Activated CD4-positive, alpha-beta T cell treated with anti-CD3 and anti-CD28 coated beads for 36 hours (primary cell): ENCODE measurements around the gene TXNRD3. TPM values are rescaled to one million over a fixed set of nuclear protein-coding genes. Genes with fewer than 3 reads are reported as not detected.

ENCODE experiments used
- ATAC-seq: fragments of 200-7000 bp; cut with Tn5 transposase; one replicate; pipeline ENCODE4 v1.10.0; 2021; ENCODE audit warnings: mild to moderate bottlenecking, moderate library complexity
- CTCF ChIA-PET: fragments of 350-600 bp; sonication (Branson Sonifier 250); formaldehyde crosslinking; loops from one replicate; lab custom pipeline; 2021; ENCODE audit warnings: antibody characterized with exemption; lab: Charles Lee
- POLR2A ChIA-PET: fragments of 350-600 bp; sonication (Branson Sonifier 250); formaldehyde crosslinking; loops from one replicate; lab custom pipeline; 2021; ENCODE audit warnings: antibody characterized with exemption, inconsistent platforms; lab: Charles Lee
- DNase-seq: peaks from one replicate; pipeline ENCODE4 v3.0.0-alpha.2; 2020
- H3K27ac Mint-ChIP-seq: one replicate; pipeline ENCODE4 v1.8.0; 2021; ENCODE audit warnings: mixed read lengths
- H3K27me3 Mint-ChIP-seq: one replicate; pipeline ENCODE4 v1.8.0; 2021; ENCODE audit warnings: mixed read lengths
- H3K36me3 Mint-ChIP-seq: one replicate; pipeline ENCODE4 v1.8.0; 2021; ENCODE audit warnings: low read depth, mixed read lengths
- H3K4me1 Mint-ChIP-seq: one replicate; pipeline ENCODE4 v1.8.0; 2021; ENCODE audit warnings: mixed read lengths
- H3K4me3 Mint-ChIP-seq: one replicate; pipeline ENCODE4 v1.8.0; 2021; ENCODE audit warnings: mild to moderate bottlenecking, moderate library complexity, mixed read lengths
- H3K9me3 Mint-ChIP-seq: one replicate; pipeline ENCODE4 v1.8.0; 2021; ENCODE audit warnings: low read depth, mixed read lengths
- intact Hi-C, 2 experiments: fragments of 100-400 bp; cut with DNase I in 1 of 2; cut with micrococcal nuclease in 1 of 2; formaldehyde crosslinking; loops; one replicate each; pipeline versions ENCODE4 v1.14.2 to v1.15.1; 2022 to 2024; cut with DNase I, micrococcal nuclease
- total RNA-seq, 2 experiments: library from RNA; stranded (reverse); gene quantifications; one replicate each; pipeline ENCODE4 v1.2.3, GENCODE V29; 2021

Gene TXNRD3
- total RNA-seq, 2 experiments from 2014 or later: 2.5 to 3.5 TPM

- Mint-ChIP-seq H3K27me3 (no peaks in the 10 kb centered on the region), H3K4me1 (peaks cover 4% of the 10 kb centered on the region), H3K36me3 (no peaks in the 10 kb centered on the region), H3K4me3 (no peak overlapping the region), H3K27ac (no peak overlapping the region), H3K9me3 (no peaks in the 10 kb centered on the region)
- DNase-seq (no peak), ATAC-seq (no peak)
- ChIA-PET CTCF (interaction anchor here (0.8 kb wide), 1 partner anchor 862 kb away, joined by 6 read pairs; no protein-coding TSS in a partner anchor), POLR2A (no interaction called here)
- intact Hi-C loops: no loop called here
These were observed 28.1 kb upstream of the TXNRD3 start for GRCh38 chr3:126683069-126683468.

DNA sequence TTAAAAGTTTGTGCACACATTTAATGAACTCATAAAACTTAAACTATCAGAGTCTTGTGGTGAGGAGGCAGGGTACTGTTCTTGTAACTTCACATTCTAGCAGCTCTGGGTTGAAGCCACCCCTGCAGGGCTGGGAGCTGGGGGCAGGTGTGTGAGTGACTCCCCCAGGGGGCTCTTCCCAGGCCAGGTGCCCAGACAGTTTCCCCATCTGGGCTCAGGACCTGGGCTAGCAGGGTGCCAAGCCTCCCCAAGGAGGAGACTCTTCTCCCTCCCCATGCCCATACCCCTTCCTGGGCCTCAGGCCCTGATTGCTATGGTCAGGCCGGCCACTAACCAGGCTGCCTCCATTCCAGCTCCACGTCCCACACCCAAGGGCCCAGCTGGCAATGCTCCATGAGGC, 27.1 kb upstream of the TXNRD3 start:
- ChIA-PET CTCF (interaction anchor here (1.4 kb wide), 1 partner anchor 773 kb away, joined by 3 read pairs; no protein-coding TSS in a partner anchor), POLR2A (interaction anchor here (0.6 kb wide), 1 partner anchor 205 kb away, joined by 3 read pairs; no protein-coding TSS in a partner anchor)
- Mint-ChIP-seq H3K36me3 (no peaks in the 10 kb centered on the region), H3K9me3 (no peaks in the 10 kb centered on the region), H3K27ac (no peak overlapping the region), H3K27me3 (no peaks in the 10 kb centered on the region), H3K4me1 (peaks cover 4% of the 10 kb centered on the region), H3K4me3 (no peak overlapping the region)
- ATAC-seq: no peak
- DNase-seq: no peak
- intact Hi-C loops: no loop called here

- H3K36me3 Mint-ChIP-seq: no peaks in the 10 kb centered on the region
- ChIA-PET CTCF (interaction anchor here (1.4 to 1.8 kb wide), 2 partner anchors 14 to 775 kb away, joined by 3 read pairs; no protein-coding TSS in a partner anchor), POLR2A (no interaction called here)
- H3K9me3 Mint-ChIP-seq: no peaks in the 10 kb centered on the region
- no peak overlapping the region for H3K4me3 Mint-ChIP-seq
- H3K27me3 Mint-ChIP-seq: no peaks in the 10 kb centered on the region
- peaks cover 4% of the 10 kb centered on the region for H3K4me1 Mint-ChIP-seq
- ATAC-seq (no peak), DNase-seq (no peak)
- H3K27ac Mint-ChIP-seq: no peak overlapping the region
- intact Hi-C loops: no loop called here
These were observed 25.7 kb upstream of the TXNRD3 start for GRCh38 chr3:126680667-126681055.

- DNase-seq (no peak), ATAC-seq (no peak)
- Mint-ChIP-seq H3K4me3 (no peak overlapping the region), H3K9me3 (no peaks in the 10 kb centered on the region), H3K4me1 (peaks cover 4% of the 10 kb centered on the region), H3K36me3 (no peaks in the 10 kb centered on the region), H3K27ac (no peak overlapping the region), H3K27me3 (no peaks in the 10 kb centered on the region)
- intact Hi-C loops: loop anchor here (1.0 to 5.0 kb wide), 5 partner anchors 302 to 867 kb away; no protein-coding TSS in a partner anchor
- CTCF ChIA-PET: interaction anchor here (0.5 to 2.0 kb wide), 12 partner anchors 9 to 935 kb away, joined by 3 to 9 read pairs (median 3); no protein-coding TSS in a partner anchor
- POLR2A ChIA-PET: no interaction called here
These were observed 25.1 kb upstream of the TXNRD3 start for GRCh38 chr3:126679831-126680666.

GRCh38 chr3:126679318-126679751, 24.4 kb upstream of the TXNRD3 start:
- DNase-seq (peak; percentile 88), ATAC-seq (peak; percentile 84)
- intact Hi-C loops: loop anchor here (1.0 to 5.0 kb wide), 5 partner anchors 303 to 868 kb away; no protein-coding TSS in a partner anchor
- Mint-ChIP-seq H3K4me1 (peaks cover 4% of the 10 kb centered on the region), H3K27ac (no peak overlapping the region), H3K4me3 (no peak overlapping the region), H3K9me3 (peaks cover 2% of the 10 kb centered on the region), H3K36me3 (no peaks in the 10 kb centered on the region), H3K27me3 (peaks cover 3% of the 10 kb centered on the region)
- CTCF ChIA-PET: interaction anchor here (0.5 to 2.0 kb wide), 13 partner anchors 8 to 936 kb away, joined by 3 to 9 read pairs (median 3); no protein-coding TSS in a partner anchor
- POLR2A ChIA-PET: no interaction called here

DNA sequence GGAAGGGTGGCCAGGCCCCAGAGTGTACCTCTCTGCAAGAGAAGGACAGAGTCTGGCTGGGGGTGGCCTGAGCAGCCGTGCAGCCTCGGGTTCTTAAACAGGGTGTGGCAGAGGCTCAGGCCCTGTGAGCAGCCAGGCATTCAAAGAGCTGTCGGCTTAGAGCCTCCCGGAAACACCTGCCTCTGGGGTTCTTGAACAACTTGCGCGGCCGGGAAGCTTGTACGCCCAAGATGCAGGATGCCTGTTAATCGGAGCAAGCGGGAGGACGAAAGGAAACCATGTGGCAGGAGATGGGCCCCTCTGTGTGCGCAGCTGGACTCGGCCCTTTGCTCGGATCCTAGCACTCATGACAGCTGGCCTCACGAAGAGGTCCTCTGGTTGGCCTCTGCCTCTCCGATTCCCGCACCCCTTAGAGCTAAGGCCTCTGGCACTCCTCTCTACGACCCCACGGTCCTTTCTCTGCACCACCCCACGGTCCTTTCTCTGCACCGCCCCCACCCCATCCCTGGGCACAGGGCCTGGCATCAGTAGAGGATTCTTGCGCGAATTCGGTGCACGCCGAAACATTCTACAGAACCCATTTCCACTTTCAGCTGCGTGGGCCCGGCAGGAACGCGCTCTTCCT, 23.9 kb upstream of the TXNRD3 start:
- ChIA-PET POLR2A (no interaction called here), CTCF (interaction anchor here (0.6 to 2.0 kb wide), 11 partner anchors 8 to 869 kb away, joined by 3 to 10 read pairs (median 4); no protein-coding TSS in a partner anchor)
- Mint-ChIP-seq H3K4me3 (no peak overlapping the region), H3K4me1 (peaks cover 4% of the 10 kb centered on the region), H3K27me3 (peaks cover 3% of the 10 kb centered on the region), H3K9me3 (peaks cover 2% of the 10 kb centered on the region), H3K27ac (no peak overlapping the region), H3K36me3 (no peaks in the 10 kb centered on the region)
- intact Hi-C loops: loop anchor here (1.0 to 5.0 kb wide), 5 partner anchors 303 to 868 kb away; no protein-coding TSS in a partner anchor
- no peak for DNase-seq
- ATAC-seq: peak; percentile 30

GRCh38 chr3:126677862-126678503, 23.1 kb upstream of the TXNRD3 start:
- H3K4me1 Mint-ChIP-seq: peaks cover 4% of the 10 kb centered on the region
- peaks cover 3% of the 10 kb centered on the region for H3K27me3 Mint-ChIP-seq
- H3K4me3 Mint-ChIP-seq: no peak overlapping the region
- POLR2A ChIA-PET: no interaction called here
- DNase-seq: no peak
- intact Hi-C loops: loop anchor here in 1 of 2 experiments (5.0 kb wide), 1 partner anchor 869 kb away; no protein-coding TSS in a partner anchor
- no peak for ATAC-seq
- no peak overlapping the region for H3K27ac Mint-ChIP-seq
- peaks cover 2% of the 10 kb centered on the region for H3K9me3 Mint-ChIP-seq
- H3K36me3 Mint-ChIP-seq: no peaks in the 10 kb centered on the region
- CTCF ChIA-PET: interaction anchor here (0.7 to 1.8 kb wide), 6 partner anchors 18 to 778 kb away, joined by 3 to 10 read pairs (median 4); no protein-coding TSS in a partner anchor

DNA sequence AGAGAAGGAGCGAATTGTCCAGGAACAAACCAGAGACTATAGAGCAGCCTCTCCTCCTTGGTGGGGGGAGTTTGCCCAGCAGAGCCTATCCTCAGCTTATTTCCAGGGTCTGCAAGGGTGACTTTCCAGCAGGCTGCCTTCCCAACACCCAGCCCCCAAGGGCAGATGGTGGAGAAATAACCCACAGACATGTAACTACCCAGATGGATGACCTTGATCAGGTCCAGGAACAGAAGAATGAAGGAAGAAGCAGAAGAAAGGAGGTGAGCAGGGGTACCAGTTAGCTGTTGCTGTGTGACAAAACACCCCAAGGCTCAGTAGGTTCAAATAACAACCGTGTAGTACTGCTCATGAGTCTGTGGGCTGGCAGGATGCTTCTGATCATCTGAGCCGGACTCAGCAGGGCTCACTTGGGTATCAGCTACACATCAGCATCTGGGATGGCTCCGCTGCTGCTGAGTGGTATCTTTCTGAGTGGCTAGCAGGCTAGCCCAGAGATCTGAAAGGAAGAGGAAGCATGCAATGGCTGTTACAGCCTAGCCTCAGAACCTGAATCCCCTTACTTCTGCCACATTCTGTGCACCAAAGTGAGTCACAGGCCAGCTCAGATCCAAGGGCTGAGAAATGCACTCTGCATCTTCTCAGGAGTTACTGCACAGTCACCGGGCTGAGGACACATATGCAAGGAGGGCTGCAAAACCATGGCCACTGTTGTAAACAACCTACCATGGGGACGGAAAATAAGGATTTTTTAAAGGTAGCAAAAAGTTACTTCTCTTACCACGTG, 22.2 kb upstream of the TXNRD3 start:
- Mint-ChIP-seq H3K4me3 (no peak overlapping the region), H3K9me3 (peaks cover 2% of the 10 kb centered on the region), H3K36me3 (no peaks in the 10 kb centered on the region), H3K4me1 (peaks cover 4% of the 10 kb centered on the region), H3K27me3 (peaks cover 3% of the 10 kb centered on the region), H3K27ac (no peak overlapping the region)
- intact Hi-C loops: loop anchor here in 1 of 2 experiments (5.0 kb wide), 1 partner anchor 870 kb away; no protein-coding TSS in a partner anchor
- ATAC-seq (no peak), DNase-seq (no peak)
- POLR2A ChIA-PET: no interaction called here
- CTCF ChIA-PET: interaction anchor here (0.6 to 0.7 kb wide), 2 partner anchors 25 to 778 kb away, joined by 3 to 4 read pairs; no protein-coding TSS in a partner anchor

DNA sequence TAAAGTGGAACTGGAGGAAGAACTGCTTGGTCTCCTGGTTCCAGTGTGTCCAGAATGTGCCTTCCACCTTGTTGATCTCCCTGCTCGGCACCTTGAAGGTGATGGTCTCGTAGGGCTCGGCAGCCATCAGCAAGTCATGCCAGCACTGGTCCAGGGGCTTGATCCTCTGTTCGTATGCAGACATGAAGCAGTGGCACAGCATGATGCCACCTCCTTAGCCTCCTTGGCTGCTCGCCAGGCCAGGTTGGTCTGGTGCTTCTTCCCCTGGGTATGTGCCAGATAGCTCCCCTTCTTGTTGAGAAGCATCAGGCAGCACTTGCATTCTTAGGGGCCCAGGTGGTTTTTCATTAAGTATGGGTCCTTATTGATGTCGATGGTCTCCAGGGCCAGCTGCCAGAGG, 17.8 kb upstream of the TXNRD3 start:
- peaks cover 7% of the 10 kb centered on the region for H3K9me3 Mint-ChIP-seq
- peaks cover 5% of the 10 kb centered on the region for H3K4me1 Mint-ChIP-seq
- no peaks in the 10 kb centered on the region for H3K36me3 Mint-ChIP-seq
- intact Hi-C loops: no loop called here
- H3K27me3 Mint-ChIP-seq: peaks cover 3% of the 10 kb centered on the region
- no peak overlapping the region for H3K27ac Mint-ChIP-seq
- no peak for DNase-seq
- no peak for ATAC-seq
- CTCF ChIA-PET: interaction anchor here (0.6 kb wide), 1 partner anchor 201 kb away, joined by 3 read pairs; no protein-coding TSS in a partner anchor
- POLR2A ChIA-PET: no interaction called here
- no peak overlapping the region for H3K4me3 Mint-ChIP-seq

DNA sequence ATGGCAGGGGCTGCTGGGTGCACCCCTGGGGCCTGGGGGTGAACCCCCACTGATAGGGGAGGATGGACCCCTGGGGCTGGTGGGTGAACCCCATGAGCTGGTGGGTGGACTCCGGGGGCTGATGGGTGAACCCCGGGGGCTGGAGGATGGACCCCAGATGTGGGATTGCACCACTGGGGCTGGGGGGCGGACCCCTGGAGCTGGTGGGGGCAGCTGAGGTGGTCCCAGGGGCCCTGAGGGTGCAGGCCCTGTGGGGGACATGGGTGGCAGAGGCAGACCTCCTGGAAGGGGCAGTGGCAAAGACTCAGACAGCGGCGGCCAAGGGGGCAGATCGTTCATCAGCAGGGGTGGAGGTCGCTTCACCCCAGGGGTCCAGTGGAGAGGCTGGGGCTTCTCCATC, 17.4 kb upstream of the TXNRD3 start:
- CTCF ChIA-PET: no interaction called here
- H3K27ac Mint-ChIP-seq: no peak overlapping the region
- ATAC-seq: no peak
- H3K27me3 Mint-ChIP-seq: peaks cover 3% of the 10 kb centered on the region
- no peak for DNase-seq
- peaks cover 5% of the 10 kb centered on the region for H3K4me1 Mint-ChIP-seq
- H3K4me3 Mint-ChIP-seq: no peak overlapping the region
- intact Hi-C loops: no loop called here
- POLR2A ChIA-PET: no interaction called here
- H3K9me3 Mint-ChIP-seq: peaks cover 7% of the 10 kb centered on the region
- H3K36me3 Mint-ChIP-seq: no peaks in the 10 kb centered on the region
